ENCODE results near the gene FBXL3. TPM values are rescaled to one million over a fixed set of nuclear protein-coding genes. Genes with fewer than 3 reads are reported as not detected.
A peak's percentile ranks its signal among the peaks of the same experiment; 100 is the strongest.
"Not testable (repeated sequence)": the region's sequence is repeated elsewhere in the genome, so short reads cannot be mapped to it uniquely, and the experiment has no call there.

FBXL3 gene
- total and polyA plus RNA-seq, 2 of the 4 experiments (the other 2 are of a cell fraction): 15.3 to 43.6 TPM

DNA sequence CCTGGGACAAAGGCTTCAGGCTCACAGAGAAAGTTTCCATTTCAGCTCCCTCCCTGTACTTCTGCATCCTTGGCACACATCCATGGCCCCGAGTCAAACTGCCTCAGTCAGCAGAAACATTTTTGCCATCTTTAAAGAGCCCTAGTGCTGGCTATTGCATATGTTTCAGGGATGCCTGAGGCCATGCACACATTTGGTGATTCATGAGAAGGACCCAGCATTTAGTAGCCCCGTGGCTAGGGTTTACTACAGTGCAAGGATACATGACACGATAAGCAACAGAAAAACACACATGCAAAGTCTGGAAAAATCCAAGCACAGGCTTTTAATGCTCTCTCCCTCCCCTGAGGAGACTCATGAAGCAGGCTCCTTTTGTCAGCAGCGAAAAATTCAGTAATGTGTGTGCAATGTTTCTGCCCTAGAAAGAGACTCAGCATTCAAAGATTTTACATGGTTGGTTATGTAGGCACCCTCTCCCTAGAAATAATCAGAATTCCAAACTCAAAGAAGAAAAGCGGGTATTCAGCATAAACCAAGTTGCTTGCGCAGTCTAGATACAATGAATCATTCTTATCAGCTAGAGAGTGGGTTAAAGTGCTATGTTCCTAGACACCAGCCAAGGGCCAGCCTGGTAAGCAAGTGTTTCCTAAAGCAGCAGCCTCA lies 61.1 kb downstream of the FBXL3 start:
- Histone ChIP-seq H3K4ac (ENCODE audit: low read depth, low read length) (no peak overlapping the region), H4K5ac (ENCODE audit: low read depth, low read length) (no peak overlapping the region), H3K23ac (ENCODE audit: low read depth, low read length) (no peak overlapping the region), H3K9ac (ENCODE audit: low read depth, low read length) (no peak overlapping the region), H3K9me3 (ENCODE audit: control insufficient read depth, insufficient read depth, low read length) (no peaks in the 10 kb centered on the region), H3K56ac (ENCODE audit: extremely low read depth, insufficient read depth, low read length) (no peak overlapping the region), H2AFZ (replicated peaks; ENCODE audit: low read length, poor library complexity) (no peak overlapping the region), H3K79me1 (ENCODE audit: low read depth in 1 of 2, low read length in 2 of 2) (no peaks in the 10 kb centered on the region), H2AK9ac (replicated peaks; ENCODE audit: low read depth, low read length, poor library complexity) (no peak overlapping the region), H4K20me1 (ENCODE audit: insufficient read depth, low read length) (no peaks in the 10 kb centered on the region), H2AK5ac (ENCODE audit: low read depth, low read length) (no peak overlapping the region), H2BK120ac (ENCODE audit: low read depth, low read length) (no peak overlapping the region), H3K9me1 (ENCODE audit: insufficient read depth, low read length) (no peaks in the 10 kb centered on the region), H3K36me3 (ENCODE audit: control insufficient read depth, insufficient read depth, low read length) (no peaks in the 10 kb centered on the region), H3K27me3 (ENCODE audit: control insufficient read depth, insufficient read depth, low read length) (peaks cover 4% of the 10 kb centered on the region), H4K91ac (ENCODE audit: insufficient read depth, low read depth, low read length) (no peak overlapping the region), H3K27ac (ENCODE audit: insufficient read depth, low read length) (no peak overlapping the region), H3K4me1 (ENCODE audit: control insufficient read depth, insufficient read depth, low read length) (peaks cover 1% of the 10 kb centered on the region; the same call in 1 of the 2 replicates), H3K18ac (ENCODE audit: low read depth, low read length) (no peak overlapping the region), H3K14ac (replicated peaks; ENCODE audit: low read depth, low read length) (no peak overlapping the region), H2BK20ac (ENCODE audit: low read depth, low read length) (no peak overlapping the region), H2BK5ac (ENCODE audit: low read depth, low read length, poor library complexity, severe bottlenecking) (no peak overlapping the region), H2BK15ac (ENCODE audit: low read depth, low read length) (no peak overlapping the region), H4K8ac (ENCODE audit: low read depth in 2 of 2, low read length in 2 of 2) (no peak overlapping the region), H3K4me3 (ENCODE audit: insufficient read depth, low read depth, low read length) (no peak overlapping the region), H3K4me2 (ENCODE audit: low read depth, low read length) (peak overlapping the region; percentile 32; the same call in 1 of the 2 replicates)
- dilution Hi-C loops (cut with HindIII; ENCODE audit: low sequenced_read_pairs, unreplicated experiment): no loop called here
- no TSS peak for BruUV-seq (replicated peaks)
- no CpG with 5 or more reads among the region's 6 CpGs for WGBS, 2 experiments (ENCODE audit: extremely low coverage in 2 of 2, insufficient read length in 1 of 2)
- TF ChIP-seq SMC3 (IDR thresholded peaks at IDR 0.05; ENCODE audit: low read depth, low read length) (no peak), MAFK (IDR thresholded peaks at IDR 0.05; ENCODE audit: low read depth, low read length) (peak; percentile 92)
- DNase-seq: peak; percentile 61
- ChIA-PET POLR2A (ENCODE audit: unreplicated experiment) (no interaction called here), CTCF (no interaction called here)
- ATAC-seq (ENCODE audit: low read depth): peak; percentile 89
- intact Hi-C loops (cut with micrococcal nuclease): no loop called here
- in situ Hi-C loops (cut with MboI; ENCODE audit: low sequenced_read_pairs): no loop called here

DNA sequence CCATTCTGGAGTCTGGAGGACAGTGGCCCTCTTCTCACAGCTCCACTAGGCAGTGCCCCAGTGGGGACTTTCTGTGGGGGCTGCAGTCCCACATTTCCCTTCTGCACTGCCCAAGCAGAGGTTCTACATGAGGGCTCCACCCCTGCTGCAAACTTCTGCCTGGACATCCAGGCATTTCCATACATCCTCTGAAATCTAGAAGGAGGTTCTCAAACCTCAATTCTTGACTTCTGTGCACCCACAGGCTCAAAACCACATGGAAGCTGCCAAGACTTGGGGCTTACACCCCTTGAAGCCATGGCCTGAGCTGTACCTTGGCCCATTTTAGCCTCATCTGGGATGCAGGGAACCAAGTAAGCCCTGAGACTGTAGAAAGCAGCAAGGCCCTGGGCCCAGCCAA lies 67.2 kb downstream of the FBXL3 start:
- H2AK9ac ChIP-seq (replicated peaks; ENCODE audit: low read depth, low read length, poor library complexity); CTCF ChIA-PET; H3K18ac ChIP-seq (ENCODE audit: low read depth, low read length); H4K8ac ChIP-seq (ENCODE audit: low read depth in 2 of 2, low read length in 2 of 2); H2BK15ac ChIP-seq (ENCODE audit: low read depth, low read length); H3K4ac ChIP-seq (ENCODE audit: low read depth, low read length); intact Hi-C loops (cut with micrococcal nuclease); H2BK120ac ChIP-seq (ENCODE audit: low read depth, low read length); POLR2A ChIA-PET (ENCODE audit: unreplicated experiment); H3K9ac ChIP-seq (ENCODE audit: low read depth, low read length); H3K23ac ChIP-seq (ENCODE audit: low read depth, low read length); H4K5ac ChIP-seq (ENCODE audit: low read depth, low read length); H3K9me3 ChIP-seq (ENCODE audit: control insufficient read depth, insufficient read depth, low read length); H3K79me1 ChIP-seq (ENCODE audit: low read depth in 1 of 2, low read length in 2 of 2); H2BK20ac ChIP-seq (ENCODE audit: low read depth, low read length); BruUV-seq (replicated peaks); H4K20me1 ChIP-seq (ENCODE audit: insufficient read depth, low read length); H3K4me3 ChIP-seq (ENCODE audit: insufficient read depth, low read depth, low read length); H3K4me2 ChIP-seq (ENCODE audit: low read depth, low read length); H3K27me3 ChIP-seq (ENCODE audit: control insufficient read depth, insufficient read depth, low read length); dilution Hi-C loops (cut with HindIII; ENCODE audit: low sequenced_read_pairs, unreplicated experiment); H2BK5ac ChIP-seq (ENCODE audit: low read depth, low read length, poor library complexity, severe bottlenecking); H2AFZ ChIP-seq (replicated peaks; ENCODE audit: low read length, poor library complexity); H3K36me3 ChIP-seq (ENCODE audit: control insufficient read depth, insufficient read depth, low read length); ATAC-seq (ENCODE audit: low read depth); H2AK5ac ChIP-seq (ENCODE audit: low read depth, low read length); H3K56ac ChIP-seq (ENCODE audit: extremely low read depth, insufficient read depth, low read length); H3K14ac ChIP-seq (replicated peaks; ENCODE audit: low read depth, low read length); H3K4me1 ChIP-seq (ENCODE audit: control insufficient read depth, insufficient read depth, low read length); H4K91ac ChIP-seq (ENCODE audit: insufficient read depth, low read depth, low read length); in situ Hi-C loops (cut with MboI; ENCODE audit: low sequenced_read_pairs); H3K9me1 ChIP-seq (ENCODE audit: insufficient read depth, low read length); DNase-seq; H3K27ac ChIP-seq (ENCODE audit: insufficient read depth, low read length): not testable (repeated sequence)
